Prostate gland (tissue), 2 donors: Measurements from ENCODE around the gene ELP6.

Source experiments
- CTCF ChIP-seq, 4 experiments: fragments of 200-600 bp in 2 of 4; fragments of 450-650 bp in 2 of 4; sonication (generic) in 2 of 4; IDR thresholded peaks; 1 replicate in 3 of 4; 2 replicates in 1 of 4; pipeline ENCODE4 v1.5.1; 2016 to 2019; ENCODE audit warnings: antibody characterized with exemption in 4 of 4, mild to moderate bottlenecking in 2 of 4, moderate library complexity in 2 of 4
- POLR2A ChIP-seq: fragments of 450-650 bp; IDR thresholded peaks from one replicate; pipeline ENCODE4 v1.6.1; 2016; ENCODE audit warnings: antibody characterized with exemption, mild to moderate bottlenecking
- POLR2AphosphoS5 ChIP-seq: sonication (generic); formaldehyde crosslinking; IDR thresholded peaks from one replicate; pipeline ENCODE4 v1.6.1; 2017; ENCODE audit warnings: antibody characterized with exemption

- TF ChIP-seq CTCF (IDR thresholded peaks at IDR 0.05) = no peak
- no peak for TF ChIP-seq POLR2A
- no peak for TF ChIP-seq POLR2AphosphoS5
Measured at GRCh38 chr3:47542471-47543173, 29.1 kb upstream of the ELP6 start.
